Measurements from ENCODE around the gene CLEC4A.
"Not testable (repeated sequence)": the region's sequence is repeated elsewhere in the genome, so short reads cannot be mapped to it uniquely, and the experiment has no call there.

The CLEC4A gene

GRCh38 chr12:8081251-8081920 is 42.0 kb upstream of the CLEC4A start:
- no peak for TF ChIP-seq CTCF (IDR thresholded peaks at IDR 0.05; ENCODE audit: low read depth, low read length)
- DNase-seq (ENCODE audit: extremely low read depth, low read depth) = no peak

DNA sequence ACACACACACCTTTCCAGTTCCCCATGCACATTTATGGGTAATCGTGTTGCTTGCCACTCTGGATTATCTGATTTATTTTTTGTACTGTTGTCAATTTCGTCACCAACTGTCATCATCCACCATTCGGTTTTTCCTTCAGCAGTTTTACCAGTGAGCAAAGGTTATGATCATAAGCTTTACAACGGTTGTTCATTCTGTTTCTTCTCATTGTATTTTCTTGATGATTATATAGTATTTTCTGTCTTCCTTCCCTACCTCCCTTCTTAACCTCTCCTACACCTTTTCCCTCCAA is 40.7 kb upstream of the CLEC4A start:
- no peak for DNase-seq (ENCODE audit: extremely low read depth, low read depth)
- TF ChIP-seq CTCF (IDR thresholded peaks at IDR 0.05; ENCODE audit: low read depth, low read length) = no peak

- not testable (repeated sequence) for DNase-seq (ENCODE audit: extremely low read depth, low read depth)
These were observed 39.1 kb upstream of the CLEC4A start for GRCh38 chr12:8084351-8084750.

DNA sequence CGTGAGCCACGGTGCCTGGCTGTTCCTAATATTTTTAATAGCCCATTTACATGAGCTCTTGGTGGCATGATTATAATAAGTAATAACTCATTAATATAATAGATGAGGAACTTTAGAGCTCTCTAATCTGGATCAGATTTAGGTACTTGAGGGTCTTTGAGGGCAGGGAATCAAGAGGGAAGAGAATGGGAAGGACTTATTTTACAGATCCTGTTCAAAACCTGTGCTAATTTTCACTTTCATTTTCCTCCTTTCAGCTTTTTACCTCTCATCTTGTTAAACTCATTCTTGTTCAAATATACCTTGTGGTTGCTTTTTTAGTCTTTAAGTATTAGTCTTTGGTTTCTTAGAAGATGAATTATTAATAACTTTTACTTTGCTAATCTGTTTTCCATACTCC is 35.8 kb upstream of the CLEC4A start:
- DNase-seq (ENCODE audit: extremely low read depth, low read depth) = no peak
- TF ChIP-seq CTCF (IDR thresholded peaks at IDR 0.05; ENCODE audit: low read depth, low read length) = no peak

DNA sequence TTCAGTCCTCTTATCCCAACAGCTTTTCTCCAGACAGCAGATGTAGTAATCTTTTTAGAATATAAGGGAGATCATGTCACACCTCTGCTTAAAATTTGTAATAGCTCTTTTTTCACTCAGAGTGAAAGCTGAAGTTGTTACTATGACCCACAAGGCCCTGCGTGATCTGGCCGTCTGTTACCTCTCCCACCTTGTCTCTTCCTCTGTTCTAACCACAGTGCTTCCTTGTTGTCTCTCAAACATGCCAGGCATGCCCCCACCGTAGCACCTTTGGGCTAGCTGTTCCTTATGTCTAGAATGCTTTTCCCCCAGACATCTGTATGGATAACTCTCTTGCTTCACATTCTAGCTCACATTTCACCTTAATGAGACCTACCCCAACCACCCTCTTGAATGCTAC is 34.8 kb upstream of the CLEC4A start:
- no peak for TF ChIP-seq CTCF (IDR thresholded peaks at IDR 0.05; ENCODE audit: low read depth, low read length)
- DNase-seq (ENCODE audit: extremely low read depth, low read depth) = no peak

DNA sequence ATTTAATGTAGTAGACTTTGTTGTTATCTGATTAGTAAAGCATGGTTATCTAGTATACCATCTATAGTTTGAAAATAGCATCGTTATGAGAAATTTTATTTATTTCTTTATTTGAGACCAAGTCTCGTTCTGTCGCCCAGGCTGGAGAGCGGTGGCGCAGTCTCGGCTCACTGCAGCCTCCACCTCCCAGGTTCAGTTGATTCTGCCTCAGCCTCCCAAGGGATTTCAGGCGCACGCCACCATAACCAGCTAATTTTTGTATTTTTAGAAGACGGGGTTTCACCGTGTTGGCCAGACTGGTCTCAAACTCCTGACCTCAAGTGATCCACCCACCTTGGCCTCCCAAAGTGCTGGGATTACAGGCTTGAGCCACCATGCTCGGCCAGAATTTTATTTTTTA is 34.1 kb upstream of the CLEC4A start:
- not testable (repeated sequence) for DNase-seq (ENCODE audit: extremely low read depth, low read depth)

GRCh38 chr12:8089716-8090115 is 33.7 kb upstream of the CLEC4A start:
- no peak for DNase-seq (ENCODE audit: extremely low read depth, low read depth)
- TF ChIP-seq CTCF (IDR thresholded peaks at IDR 0.05; ENCODE audit: low read depth, low read length) = no peak

- TF ChIP-seq CTCF (IDR thresholded peaks at IDR 0.05; ENCODE audit: low read depth, low read length) = no peak
- DNase-seq (ENCODE audit: extremely low read depth, low read depth) = no peak
These were observed 30.1 kb upstream of the CLEC4A start for GRCh38 chr12:8093291-8093690.

All from AG09319 (cell line).